ENCODE results near the gene LIN7C. TPM values are rescaled to one million over a fixed set of nuclear protein-coding genes. Genes with fewer than 3 reads are reported as not detected.

LIN7C gene
- total RNA-seq, 2 donors from 2014 or later: 30.0 to 48.7 TPM

DNA sequence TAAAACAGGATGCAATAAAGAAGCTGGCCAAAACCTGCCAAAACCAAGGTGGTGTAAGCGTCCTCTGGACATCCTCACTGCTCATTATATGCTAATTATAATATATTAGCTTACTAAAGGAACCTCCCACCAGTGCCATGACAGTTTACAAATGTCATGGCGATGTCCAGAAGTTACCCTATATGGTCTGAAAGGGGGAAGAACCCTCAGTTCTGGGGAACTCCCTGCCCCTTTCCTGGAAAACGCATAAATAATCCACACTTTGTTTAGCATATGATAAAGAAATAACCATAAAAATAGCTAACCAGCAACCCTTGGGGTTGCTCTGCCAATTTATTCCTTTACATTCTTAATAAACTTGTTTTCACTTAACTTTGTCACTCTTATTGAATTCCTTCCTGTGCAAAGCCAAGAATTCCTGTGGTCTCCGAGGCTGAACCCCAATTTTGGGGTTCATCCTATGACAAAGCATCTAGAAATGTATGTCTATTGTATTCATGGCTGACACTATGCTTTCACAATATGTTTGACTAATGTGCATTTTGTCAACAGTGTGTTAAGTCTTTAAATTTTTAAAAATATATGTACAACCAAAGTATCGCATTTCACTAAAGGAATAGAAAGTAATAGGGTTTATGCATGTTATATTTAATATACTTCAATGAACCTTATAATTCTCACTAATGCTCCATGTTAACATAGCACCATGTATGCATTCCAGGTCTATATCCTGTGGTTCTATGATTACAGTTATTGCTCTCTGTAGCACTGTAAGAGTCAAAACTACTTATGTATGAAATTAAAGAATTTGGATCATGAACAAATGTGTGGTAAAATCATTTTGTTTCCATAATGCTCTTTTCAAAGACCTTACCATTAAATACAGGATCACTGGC is 59.0 kb downstream of the LIN7C start:
- Histone ChIP-seq H3K4me3 (no peak overlapping the region), H3K27me3 (replicated peaks; ENCODE audit: insufficient read depth) (no peaks in the 10 kb centered on the region), H3K36me3 (no peaks in the 10 kb centered on the region), H3K27ac (no peak overlapping the region), H3K4me1 (replicated peaks) (no peaks in the 10 kb centered on the region), H3K9me3 (no peaks in the 10 kb centered on the region)
- TF ChIP-seq CTCF (IDR thresholded peaks at IDR 0.05) (no peak), POLR2A (IDR thresholded peaks at IDR 0.05) (no peak), POLR2AphosphoS5 (IDR thresholded peaks at IDR 0.05) (no peak)
- no peak for DNase-seq (ENCODE audit: low spot score)
- 89% methylated on average over 5 of the region's 5 CpGs for WGBS
- intact Hi-C loops (cut with DNase I): no loop called here

GRCh38 chr11:27445625-27446024 is 60.9 kb downstream of the LIN7C start:
- Histone ChIP-seq H3K27me3 (replicated peaks; ENCODE audit: insufficient read depth) (no peaks in the 10 kb centered on the region), H3K4me3 (no peak overlapping the region), H3K9me3 (no peaks in the 10 kb centered on the region), H3K36me3 (no peaks in the 10 kb centered on the region), H3K27ac (no peak overlapping the region), H3K4me1 (replicated peaks) (no peaks in the 10 kb centered on the region)
- intact Hi-C loops (cut with DNase I): no loop called here
- TF ChIP-seq POLR2A (IDR thresholded peaks at IDR 0.05) (no peak), POLR2AphosphoS5 (IDR thresholded peaks at IDR 0.05) (no peak), CTCF (IDR thresholded peaks at IDR 0.05) (no peak)
- DNase-seq (ENCODE audit: low spot score): no peak
- WGBS: 90% methylated on average over 4 of the region's 4 CpGs

DNA sequence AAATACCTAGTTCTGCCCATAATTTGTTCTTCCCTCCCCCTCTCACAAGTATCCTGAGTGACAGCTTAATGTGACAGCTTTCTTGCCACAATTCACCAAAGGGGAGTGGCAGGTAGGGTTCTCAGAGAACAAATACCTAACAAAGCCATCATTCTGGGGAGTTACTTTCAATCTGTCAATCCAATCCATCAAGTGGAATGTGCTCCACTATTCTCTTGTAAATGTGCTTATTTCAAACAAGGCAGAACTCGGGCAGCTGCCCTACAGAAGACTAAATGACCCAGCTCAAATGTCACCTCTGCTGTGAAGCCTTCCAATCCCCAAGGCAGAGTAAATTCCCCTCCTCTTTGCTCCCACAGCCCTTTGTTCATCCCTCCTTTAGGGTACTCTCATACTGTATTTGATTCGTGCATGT is 61.8 kb downstream of the LIN7C start:
- WGBS: 62% methylated on average over 2 of the region's 2 CpGs
- Histone ChIP-seq H3K27me3 (replicated peaks; ENCODE audit: insufficient read depth) (no peaks in the 10 kb centered on the region), H3K9me3 (no peaks in the 10 kb centered on the region), H3K36me3 (no peaks in the 10 kb centered on the region), H3K4me1 (replicated peaks) (no peaks in the 10 kb centered on the region), H3K27ac (no peak overlapping the region), H3K4me3 (no peak overlapping the region)
- intact Hi-C loops (cut with DNase I): no loop called here
- TF ChIP-seq POLR2A (IDR thresholded peaks at IDR 0.05) (no peak), CTCF (IDR thresholded peaks at IDR 0.05) (no peak), POLR2AphosphoS5 (IDR thresholded peaks at IDR 0.05) (no peak)
- no peak for DNase-seq (ENCODE audit: low spot score)

Small RNA genes within 50 kb of the gene (microRNA-seq; reads per million reads assigned to microRNA genes)
- gene MIR8087: not detected

Small RNA genes within 50 kb of the gene (small RNA-seq; reads per million reads assigned to genes)
- gene AC100771.1: 0 reads per million in 2 donors
- gene MIR8087: 0 reads per million in 2 donors
- gene RNA5SP339: 0 reads per million in 2 donors

Other genes with a start within 250 kb of the LIN7C start
- 1 to 10 TPM; 5.7 to 6.7 TPM for gene CCDC34, start 143.6 kb downstream of the LIN7C start, total RNA-seq
- 10 to 100 TPM; 49.2 to 97.2 TPM for gene LGR4, start 34.0 kb downstream of the LIN7C start, total RNA-seq
- gene BDNF, start 193.7 kb upstream of the LIN7C start, total RNA-seq: 1 to 10 TPM in 1 of 2 donors, under 1 TPM in 1; 0.87 to 2.5 TPM